Embryonic facial prominence (tissue), 1 donor: Measurements from ENCODE around the gene TFIP11.

Experiments used
- DNase-seq: peaks from one replicate; pipeline ENCODE4 v3.0.0-alpha.2; 2016; ENCODE audit errors: extremely low spot score

Gene TFIP11

DNA sequence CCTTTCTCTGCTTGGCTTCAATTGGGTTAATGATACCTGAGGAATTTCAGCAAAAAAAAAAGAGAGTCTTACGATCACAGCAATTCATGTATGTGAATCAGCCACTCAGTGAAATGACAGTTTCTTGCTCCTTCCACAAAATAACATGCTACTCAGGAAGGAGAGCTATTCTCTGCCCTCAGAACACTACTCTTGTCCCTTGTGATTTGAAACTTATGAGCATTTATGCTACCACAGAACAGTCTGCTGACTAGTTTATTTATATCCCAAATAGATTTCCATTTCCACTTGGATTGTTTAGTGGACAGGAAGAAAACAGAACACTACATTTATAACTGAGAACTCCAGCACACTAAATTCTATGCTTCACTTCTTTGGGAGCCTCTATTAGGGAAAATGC is 8.5 kb downstream of the TFIP11 start:
- no peak for DNase-seq

DNA sequence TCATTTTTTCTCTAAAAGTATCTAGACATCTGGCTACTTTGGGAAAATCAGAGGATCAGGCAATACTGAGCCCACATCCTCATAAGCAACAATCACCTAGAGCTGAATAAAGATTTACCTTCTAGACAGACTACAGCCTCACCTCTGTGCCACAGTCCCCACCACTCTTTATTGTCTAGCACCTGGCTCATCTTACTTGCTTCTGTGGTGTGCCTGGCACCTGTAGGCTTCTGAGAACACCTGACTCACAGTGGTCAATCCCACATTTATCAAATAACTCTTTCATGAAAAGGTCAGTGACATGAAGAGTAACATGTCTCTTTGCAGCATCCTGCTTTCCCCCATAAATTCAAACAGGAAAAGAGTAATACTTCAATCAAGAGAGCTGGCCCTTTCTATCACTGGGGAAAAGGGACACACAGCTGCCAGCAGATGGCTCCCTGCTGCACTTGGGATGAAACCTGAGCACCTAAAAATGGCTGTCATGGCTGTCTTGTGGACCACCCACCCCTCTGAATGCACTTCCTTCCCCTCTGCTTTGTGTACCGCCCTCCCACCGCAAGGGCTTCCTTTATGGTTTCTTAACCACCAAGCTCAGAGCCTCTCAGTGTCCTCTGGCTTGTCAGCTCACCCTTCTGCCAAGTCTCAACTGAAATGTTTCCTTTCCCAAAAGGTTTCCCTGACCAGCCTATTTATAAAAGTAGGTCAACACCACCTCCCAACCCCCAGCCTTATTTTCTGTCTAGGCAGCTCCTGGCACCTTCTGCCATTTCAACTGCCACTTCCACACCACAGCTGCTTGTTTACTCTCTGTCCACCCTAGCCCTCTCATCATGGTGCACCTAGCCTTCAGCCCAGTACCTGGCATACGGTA is 9.3 kb downstream of the TFIP11 start:
- DNase-seq = no peak

DNA sequence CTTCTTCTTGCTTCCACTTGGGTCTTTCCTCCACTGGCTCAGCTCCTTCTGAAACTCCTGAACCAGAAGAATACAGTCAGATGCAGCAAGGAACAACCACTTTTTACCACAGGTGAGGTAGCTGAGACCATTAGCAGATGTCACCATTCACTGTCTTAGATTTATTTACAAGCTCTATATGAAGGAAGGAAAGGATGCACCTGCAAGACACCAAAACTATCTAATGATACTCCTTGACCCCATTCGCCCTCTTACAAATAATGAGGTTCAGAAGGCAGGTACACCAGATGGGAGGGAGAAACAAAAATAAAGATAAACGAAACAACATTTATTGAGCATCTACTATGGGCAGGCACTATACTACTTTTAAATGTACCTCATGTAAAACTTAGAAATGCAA is 10.3 kb downstream of the TFIP11 start:
- no peak for DNase-seq

DNA sequence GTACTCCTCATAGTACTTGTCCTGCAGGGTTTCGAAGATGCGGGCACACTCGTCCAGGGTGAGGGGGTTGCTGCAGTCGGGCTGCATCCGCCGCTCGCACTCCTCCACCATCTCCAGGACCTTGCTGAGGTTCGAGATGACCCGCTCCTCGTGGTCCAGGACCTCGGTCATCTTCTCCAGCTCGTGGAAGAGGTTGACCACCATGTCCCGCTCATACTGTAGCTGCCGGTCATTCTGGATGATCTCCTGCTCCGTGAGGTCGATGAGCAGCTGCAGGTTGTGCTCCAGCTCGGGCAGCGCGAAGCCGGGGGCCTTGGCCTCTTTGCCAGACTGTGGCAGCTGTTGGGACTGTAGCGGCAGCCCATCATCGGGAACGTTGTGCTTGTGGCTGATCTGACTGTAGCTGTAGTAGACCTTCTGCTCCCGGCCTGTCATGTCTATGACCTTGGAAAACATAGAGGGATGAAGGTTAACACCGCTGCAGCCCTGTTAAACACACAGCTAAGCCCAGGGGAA is 13.0 kb downstream of the TFIP11 start:
- no peak for DNase-seq

DNA sequence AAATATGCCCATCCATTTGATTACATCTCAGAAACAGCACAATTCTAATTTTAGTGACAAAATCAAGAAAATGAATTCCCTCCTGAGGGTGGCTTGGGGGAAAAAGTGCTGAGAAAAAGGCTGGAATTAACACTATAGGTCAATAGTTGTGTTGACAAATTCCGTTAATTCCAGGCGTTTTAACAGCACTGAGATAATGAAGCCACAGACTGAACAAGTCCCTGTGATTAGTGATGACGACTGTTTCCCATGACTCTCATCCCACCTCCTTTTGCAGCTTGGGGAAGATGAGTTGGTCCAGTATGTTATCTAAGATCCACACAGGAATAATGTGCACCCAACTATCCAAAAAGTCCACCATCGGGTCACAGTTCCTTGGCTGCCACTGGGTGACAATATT is 15.8 kb downstream of the TFIP11 start:
- no peak for DNase-seq

DNA sequence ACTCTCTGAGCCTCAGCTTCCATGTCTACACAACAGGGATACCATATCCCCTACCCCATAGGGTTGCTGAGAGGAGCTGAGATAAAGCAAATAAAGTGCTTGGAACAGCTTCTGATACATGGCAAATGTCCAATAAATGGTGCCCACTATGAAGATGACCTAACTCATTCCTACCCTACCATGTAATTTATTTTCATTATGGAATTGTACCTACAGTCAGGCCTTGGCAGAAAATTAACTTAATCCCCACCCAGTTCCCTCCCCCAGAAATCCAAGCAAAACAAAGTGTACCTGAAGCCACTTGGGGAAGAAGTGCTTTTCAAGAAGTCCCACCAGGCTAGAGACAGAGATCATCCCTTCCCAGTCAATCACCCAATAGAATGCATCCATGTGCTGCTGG is 17.8 kb downstream of the TFIP11 start:
- no peak for DNase-seq

DNA sequence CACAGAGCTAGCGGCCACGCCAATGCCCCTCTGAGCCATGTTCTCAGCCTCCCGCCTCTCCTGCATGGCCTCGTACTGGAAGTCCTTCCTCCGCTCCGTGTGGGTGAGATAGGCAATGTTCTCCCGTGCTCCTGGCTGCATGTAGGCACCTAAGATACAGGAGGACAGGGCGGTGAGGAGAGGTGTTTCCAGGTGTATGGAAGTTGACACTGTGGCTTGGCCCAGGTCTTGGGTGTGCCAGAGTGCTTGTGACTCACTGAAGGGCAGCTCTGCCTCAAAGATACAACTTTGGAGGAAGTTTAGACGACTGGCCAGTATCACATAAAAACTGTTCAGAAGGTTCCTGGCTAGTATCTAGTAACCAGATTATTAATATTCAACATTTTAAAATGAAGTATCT is 20.1 kb downstream of the TFIP11 start:
- DNase-seq = no peak

DNA sequence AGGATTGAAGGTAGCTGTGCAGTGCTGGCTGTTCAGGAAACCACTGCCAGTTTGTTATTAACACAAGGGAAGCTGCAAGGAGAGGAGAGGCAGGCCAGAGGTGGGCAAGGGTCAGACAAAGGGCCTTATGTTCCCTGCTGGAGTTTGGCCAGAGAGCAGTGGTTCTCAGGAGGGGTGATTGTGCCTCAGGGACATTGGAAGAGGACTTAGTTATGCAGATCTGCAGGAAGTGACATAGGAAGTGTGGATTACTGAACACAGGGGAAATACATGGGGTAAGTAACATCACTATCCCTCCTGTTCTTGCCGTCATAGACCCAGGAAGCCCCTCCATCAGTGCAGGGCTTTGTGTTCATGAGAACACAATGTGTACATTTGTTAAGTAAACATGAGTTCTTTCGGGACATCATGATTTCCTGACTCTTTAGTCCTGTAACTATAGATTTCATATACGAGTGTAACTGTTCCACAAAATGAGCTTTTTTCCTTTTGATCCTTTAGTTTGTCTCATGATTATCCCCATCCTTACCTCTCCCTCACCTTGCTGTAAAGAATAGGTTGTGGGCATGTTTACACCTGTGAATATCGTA is 22.7 kb downstream of the TFIP11 start:
- DNase-seq = no peak

DNA sequence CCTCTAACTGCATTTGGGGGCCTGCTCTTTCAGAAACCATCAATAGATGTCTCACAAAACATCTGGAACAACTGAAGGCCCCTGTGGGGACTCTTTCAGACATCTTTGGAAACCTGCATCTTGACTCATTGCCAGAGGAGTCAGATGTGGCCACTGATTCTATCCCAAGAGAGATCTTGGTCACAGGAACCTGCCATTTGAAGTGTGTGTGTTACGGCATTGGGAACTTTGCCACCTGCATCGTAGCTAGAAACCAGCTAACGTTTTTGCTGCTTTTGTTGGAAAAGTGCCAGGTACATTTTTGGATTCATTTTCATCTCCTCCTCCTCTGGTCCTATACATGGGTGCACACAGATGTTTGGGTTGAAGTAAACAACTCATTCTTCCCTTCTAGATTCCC is 24.3 kb downstream of the TFIP11 start:
- no peak for DNase-seq

DNA sequence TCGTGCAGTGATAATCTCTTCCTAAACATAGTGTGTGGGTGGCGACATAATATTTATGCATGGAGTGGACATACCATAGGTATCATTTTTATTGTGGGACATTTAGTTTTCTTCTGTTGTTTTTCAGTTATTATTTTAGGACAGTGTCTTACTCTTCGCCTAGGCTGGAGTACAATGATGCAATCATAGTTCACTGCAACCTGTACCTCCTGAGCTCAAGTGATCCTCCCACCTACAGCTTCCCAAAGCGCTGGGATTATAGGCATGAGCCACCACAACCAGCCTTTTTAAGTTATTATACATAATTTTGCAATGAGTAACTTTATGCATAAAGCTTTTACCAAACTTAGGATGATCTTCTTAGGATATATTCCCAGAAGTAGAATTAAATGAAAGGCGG is 25.9 kb downstream of the TFIP11 start:
- DNase-seq = no peak

DNA sequence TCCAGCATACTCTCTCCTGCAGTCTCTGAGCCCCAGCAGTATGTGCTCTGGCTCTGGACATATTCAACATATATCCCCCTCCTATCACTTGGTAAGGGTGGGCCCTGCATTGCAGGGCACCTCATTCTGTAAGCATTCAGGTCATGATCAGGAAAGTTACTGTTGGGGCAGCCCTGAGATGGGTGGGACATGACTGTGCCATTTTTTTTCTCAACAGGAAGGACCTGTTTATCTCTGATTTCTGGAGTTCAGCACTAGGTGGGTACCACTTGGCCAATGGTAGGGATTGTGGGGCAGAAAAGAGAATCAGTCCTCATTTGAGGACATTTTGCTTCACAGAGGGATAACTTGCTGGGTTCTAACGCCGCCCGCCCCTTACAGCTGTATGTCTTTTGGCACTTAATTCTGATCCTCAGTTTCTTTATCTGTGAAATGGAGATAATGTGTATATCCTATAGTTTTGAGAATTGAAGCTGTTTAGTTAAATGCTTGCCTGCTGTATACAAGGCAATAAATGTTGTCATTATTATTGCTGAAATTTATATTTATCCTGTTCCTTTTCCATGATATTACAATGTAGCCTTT is 26.4 kb downstream of the TFIP11 start:
- DNase-seq = no peak

DNA sequence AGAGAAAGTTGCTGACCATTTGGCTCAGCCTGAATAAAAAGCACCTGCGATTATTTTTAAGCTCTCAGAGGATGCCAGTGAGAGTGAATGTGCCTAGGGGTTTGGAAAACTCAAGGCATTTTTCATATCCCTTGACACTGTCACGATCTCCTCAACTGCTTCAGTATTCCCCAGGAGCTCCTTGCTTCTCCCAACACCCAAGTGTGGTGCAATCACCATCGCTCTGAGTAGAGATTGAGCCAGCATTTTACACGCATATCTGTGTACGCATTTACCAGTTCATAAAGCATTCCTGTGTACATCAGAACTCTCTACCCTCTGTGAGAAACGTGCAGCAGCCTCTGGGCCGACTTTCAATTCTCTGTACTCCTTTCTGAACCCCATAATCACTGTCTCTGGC is 27.3 kb downstream of the TFIP11 start:
- no peak for DNase-seq

DNA sequence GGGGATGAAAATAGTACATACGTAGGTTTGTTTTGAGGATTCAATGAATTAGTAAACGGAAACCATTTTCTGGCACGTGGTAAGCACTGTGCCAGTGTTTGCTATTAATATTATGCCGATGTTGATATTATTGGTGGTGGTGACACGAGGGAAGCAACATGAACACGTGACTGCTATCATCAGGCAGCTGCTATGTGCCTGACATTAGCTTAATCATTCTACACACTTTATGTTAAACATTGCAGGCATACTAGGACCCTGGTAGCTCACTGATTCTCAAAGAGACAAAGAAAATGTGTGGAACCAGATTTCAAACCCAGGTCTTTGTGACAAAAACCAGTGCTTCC is 27.9 kb downstream of the TFIP11 start:
- DNase-seq = no peak

DNA sequence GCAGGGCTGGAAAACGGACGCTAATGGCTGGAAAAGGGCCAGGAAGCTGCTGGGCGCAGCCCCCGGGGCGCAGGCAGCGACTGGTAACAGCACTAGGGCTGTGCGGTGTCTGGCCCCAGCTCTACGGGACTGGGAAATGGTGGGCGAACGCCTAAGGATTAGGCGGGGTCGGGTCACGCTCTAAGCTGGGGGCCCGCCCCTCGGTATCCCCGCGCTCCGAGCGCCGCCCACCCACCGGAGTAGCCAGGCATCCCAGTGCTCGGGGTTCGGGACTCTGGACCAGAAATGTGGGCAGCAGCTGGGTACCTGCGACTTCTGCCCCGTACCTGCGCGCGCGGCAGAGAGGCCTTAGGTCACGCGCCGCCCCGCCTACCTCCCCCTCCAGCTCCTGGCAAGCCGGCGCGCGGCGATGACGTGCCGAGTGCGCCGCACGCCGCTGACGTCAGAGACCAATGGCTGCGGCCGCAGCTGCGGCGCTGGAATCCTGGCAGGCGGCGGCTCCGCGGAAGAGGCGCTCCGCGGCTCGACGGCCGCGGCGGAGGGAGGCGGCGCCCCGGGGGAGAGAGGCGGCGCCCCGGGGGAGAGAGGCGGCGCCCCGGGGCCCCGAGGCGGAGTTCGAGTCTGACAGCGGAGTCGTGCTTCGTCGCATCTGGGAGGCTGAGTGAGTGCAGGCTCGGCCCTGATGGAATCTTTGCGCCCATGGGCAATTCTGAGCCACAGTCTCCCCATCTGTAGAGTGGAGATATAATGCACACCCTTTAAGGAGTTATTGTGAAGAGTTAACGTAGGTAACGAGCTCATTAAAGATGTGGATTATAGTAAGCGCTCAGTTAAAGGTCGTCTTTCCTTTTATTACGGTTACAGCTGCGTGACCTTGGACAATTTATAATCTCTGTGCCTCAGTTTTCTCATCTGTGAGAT is 28.6 kb downstream of the TFIP11 start, which contains the start of the genes HPS4 and SRRD:
TSS of gene HPS4 (minus strand) at position 345 of the 921 bp plus-strand sequence. CDS start 2,021 bp downstream, outside the sequence.
TSS of gene SRRD (plus strand) at position 439 of the 921 bp plus-strand sequence. CDS start at position 453, 14 bp downstream.
- peak; percentile 81 for DNase-seq

DNA sequence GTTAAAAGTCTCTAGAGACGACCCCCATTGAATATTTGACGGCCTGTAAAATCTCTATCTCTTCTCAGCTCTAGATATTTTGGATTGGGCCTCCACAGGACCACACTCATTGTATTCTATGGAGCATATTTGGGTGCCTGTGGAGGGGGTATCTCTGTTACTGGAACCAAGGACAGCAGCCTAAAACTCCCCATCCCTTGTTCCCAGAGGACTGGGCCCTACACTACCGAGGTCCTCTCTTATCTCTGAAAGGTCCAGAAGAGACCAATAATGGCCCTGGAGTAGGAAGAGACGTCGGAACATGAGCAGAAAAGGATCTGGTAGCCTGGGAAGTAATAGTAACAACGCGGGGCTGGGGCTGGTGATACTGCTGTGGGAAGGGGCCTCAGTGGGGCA is 29.2 kb downstream of the TFIP11 start:
- DNase-seq = no peak

DNA sequence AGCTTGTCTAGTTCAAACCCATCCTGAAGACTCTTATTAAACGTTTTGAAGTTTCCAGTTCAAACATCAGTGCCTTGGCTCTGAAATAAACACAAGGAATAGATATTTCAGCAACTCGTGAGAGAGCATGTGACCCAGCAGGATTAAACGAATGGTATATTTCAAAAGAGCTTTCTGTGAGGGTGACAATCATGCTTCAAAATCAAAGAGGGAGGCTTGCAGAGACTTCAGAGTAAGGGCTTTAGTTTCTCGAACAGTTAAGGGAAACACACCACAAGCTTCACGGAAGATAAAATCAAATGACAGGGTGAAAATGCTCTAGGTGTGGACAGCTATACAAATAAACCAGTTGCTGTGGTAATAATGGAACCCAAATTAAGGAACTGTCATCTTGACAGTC is 30.1 kb downstream of the TFIP11 start:
- DNase-seq = no peak

DNA sequence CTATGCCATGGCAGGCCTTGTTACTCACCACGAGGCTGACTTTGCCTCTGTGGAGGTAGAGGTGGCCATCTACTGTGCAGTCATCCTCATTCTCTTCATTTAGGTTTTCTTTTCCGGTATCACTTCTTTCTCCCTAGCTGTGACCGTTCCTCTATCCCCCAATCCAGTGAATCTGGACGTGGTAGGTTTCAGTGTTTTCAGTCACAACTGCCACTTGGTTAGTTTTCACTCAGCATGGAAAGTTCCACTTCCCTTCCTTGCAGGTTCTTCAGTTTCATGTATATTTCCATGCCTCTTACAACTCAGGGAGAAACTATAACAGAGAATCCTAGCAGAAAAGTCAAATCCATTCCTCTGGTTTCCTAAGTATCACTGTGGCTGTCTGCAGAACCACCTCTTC is 30.6 kb downstream of the TFIP11 start:
- DNase-seq = no peak

DNA sequence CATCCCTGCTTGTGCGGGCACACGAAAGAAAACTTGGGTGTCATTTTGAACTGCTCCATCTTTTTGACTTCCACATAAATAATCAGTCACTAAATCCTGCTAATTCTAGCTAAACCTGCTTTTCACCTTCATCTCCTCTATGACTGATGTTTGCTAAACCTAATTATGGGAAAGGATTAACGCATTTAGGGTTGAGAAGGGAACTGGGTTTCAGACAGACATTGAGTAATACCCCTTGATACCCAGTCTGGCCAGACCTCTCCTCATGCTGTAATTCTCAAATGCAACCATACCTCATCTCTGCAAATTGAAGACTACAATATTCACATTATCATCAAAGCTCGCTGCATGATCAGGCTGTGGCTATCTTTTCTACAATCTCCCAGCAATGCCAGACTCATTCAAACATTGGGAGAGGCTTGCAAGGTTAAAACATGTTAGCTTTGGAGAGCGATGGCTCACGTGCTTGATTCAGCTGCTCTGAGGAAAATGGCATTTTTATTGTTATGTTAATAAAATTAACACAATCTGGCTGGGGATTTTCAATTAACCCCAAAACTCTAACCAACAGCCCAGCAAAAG is 31.1 kb downstream of the TFIP11 start:
- no peak for DNase-seq

DNA sequence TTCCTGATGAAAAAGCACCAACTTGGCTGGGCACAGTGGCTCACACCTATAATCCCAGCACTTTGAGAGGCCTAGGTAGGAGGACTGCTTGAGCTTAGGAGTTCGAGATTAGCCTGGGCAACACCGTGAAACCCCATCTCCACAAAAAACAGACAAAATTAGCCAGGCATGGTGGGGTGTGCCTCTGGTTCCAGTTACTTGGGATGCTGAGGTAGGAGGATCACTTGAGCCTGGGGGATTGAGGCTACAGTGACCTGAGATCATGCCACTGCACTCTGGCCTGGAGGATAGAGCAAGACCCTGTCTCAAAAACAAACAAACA is 31.7 kb downstream of the TFIP11 start:
- DNase-seq = no peak

DNA sequence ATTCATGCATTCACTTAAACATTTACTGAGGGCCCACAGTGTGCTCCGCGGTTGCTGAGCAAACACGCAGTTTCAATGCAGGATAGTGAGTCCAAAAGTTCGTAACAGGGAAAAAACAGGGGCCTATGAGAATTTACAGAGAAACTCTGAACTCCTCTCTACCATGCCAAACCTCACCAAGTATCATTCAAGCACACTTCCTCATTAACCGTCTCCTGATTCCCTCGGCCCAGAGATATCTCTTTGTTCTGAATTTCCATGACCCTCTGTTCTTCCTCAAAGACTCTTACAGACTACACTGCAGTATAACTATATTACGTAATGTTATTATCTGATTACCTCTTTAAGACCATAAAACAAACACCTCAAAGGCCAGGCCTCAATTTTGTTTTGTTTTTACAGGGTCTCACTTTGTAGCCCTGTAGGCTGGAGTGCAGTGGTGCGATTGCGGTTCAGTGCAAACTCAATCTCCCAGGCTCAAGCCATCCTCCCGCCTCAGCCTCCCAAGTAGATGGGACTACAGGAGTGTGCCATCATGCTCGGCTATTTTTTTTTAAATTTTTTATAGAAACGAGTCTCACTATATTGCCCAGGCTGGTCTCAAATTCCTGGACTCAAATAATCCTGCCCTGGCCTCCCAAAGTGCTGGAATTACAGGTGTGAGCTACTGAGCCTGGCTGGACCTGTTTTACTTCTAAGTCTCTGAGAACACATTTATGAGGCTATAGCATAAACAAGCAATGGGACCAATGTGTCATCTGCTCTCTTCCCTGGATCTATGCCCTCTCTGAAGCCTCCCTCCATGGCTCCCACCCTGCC is 32.3 kb downstream of the TFIP11 start:
- DNase-seq = no peak
